H9 (cell line): ENCODE results near the gene MCU. TPM values are rescaled to one million over a fixed set of nuclear protein-coding genes. Genes with fewer than 3 reads are reported as not detected.

ENCODE experiments used
- DNase-seq: peaks from one replicate; pipeline ENCODE4 v3.0.0-alpha.2; 2017
- H2AFZ ChIP-seq: one replicate; pipeline ENCODE4 v1.6.1; 2013; ENCODE audit warnings: mild to moderate bottlenecking, low read length, control low read depth, moderate library complexity
- H2AK5ac ChIP-seq: 2 replicates; pipeline ENCODE4 v1.6.1; 2013; ENCODE audit warnings: low read length, control low read depth, mixed read lengths; ENCODE audit not compliant: insufficient read length
- H2BK120ac ChIP-seq: one replicate; pipeline ENCODE4 v1.6.1; 2013; ENCODE audit warnings: low read depth, mild to moderate bottlenecking, low read length, control low read depth, inconsistent platforms; ENCODE audit not compliant: poor library complexity, severe bottlenecking
- H2BK12ac ChIP-seq: 2 replicates; pipeline ENCODE4 v1.6.1; 2013; ENCODE audit warnings: low read length, control low read depth, mixed read lengths, low read depth; ENCODE audit not compliant: insufficient read length
- H2BK15ac ChIP-seq: 2 replicates; pipeline ENCODE4 v1.6.1; 2013; ENCODE audit warnings: low read depth, low read length, control low read depth
- H2BK20ac ChIP-seq: one replicate; pipeline ENCODE4 v1.6.1; 2013; ENCODE audit warnings: low read depth, mild to moderate bottlenecking, low read length, control low read depth, inconsistent platforms; ENCODE audit not compliant: poor library complexity, severe bottlenecking
- H2BK5ac ChIP-seq: 2 replicates; pipeline ENCODE4 v1.6.1; 2013; ENCODE audit warnings: low read length, control low read depth, mixed read lengths; ENCODE audit not compliant: insufficient read length
- H3K14ac ChIP-seq: 2 replicates; pipeline ENCODE4 v1.6.1; 2013; ENCODE audit warnings: low read length, control low read depth; ENCODE audit not compliant: insufficient read depth
- H3K18ac ChIP-seq: 2 replicates; pipeline ENCODE4 v1.6.1; 2013; ENCODE audit warnings: low read depth, mild to moderate bottlenecking, mixed read lengths, low read length, control low read depth; ENCODE audit not compliant: insufficient read length
- H3K23ac ChIP-seq: 2 replicates; pipeline ENCODE4 v1.6.1; 2013; ENCODE audit warnings: low read length, control low read depth, mixed read lengths, low read depth; ENCODE audit not compliant: insufficient read length
- H3K23me2 ChIP-seq: 2 replicates; pipeline ENCODE4 v1.6.1; 2013; ENCODE audit warnings: low read depth, mild to moderate bottlenecking, mixed read lengths, low read length, control low read depth; ENCODE audit not compliant: insufficient read length, poor library complexity, severe bottlenecking
- H3K27ac ChIP-seq: 2 replicates; pipeline ENCODE4 v1.5.1; 2013; ENCODE audit warnings: low read length, control low read depth, mixed read lengths, low read depth; ENCODE audit not compliant: insufficient read length
- H3K27me3 ChIP-seq: 2 replicates; pipeline ENCODE4 v1.6.1; 2013; ENCODE audit warnings: low read length, control low read depth, inconsistent platforms; ENCODE audit not compliant: insufficient read depth
- H3K4ac ChIP-seq: 2 replicates; pipeline ENCODE4 v1.6.1; 2013; ENCODE audit warnings: low read depth, mild to moderate bottlenecking, control low read depth, inconsistent platforms, low read length, moderate library complexity
- H3K4me1 ChIP-seq: 2 replicates; pipeline ENCODE4 v1.6.1; 2013; ENCODE audit warnings: low read length, control low read depth, inconsistent platforms; ENCODE audit not compliant: insufficient read depth
- H3K4me2 ChIP-seq: 2 replicates; pipeline ENCODE4 v1.6.1; 2013; ENCODE audit warnings: low read length, control low read depth, mixed read lengths; ENCODE audit not compliant: insufficient read length, insufficient read depth
- H3K56ac ChIP-seq: 2 replicates; pipeline ENCODE4 v1.6.1; 2013; ENCODE audit warnings: low read depth, mild to moderate bottlenecking, mixed read lengths, low read length, control low read depth; ENCODE audit not compliant: insufficient read length
- H3K79me1 ChIP-seq: 2 replicates; pipeline ENCODE4 v1.6.1; 2013; ENCODE audit warnings: low read depth, mild to moderate bottlenecking, moderate library complexity, low read length, control low read depth, inconsistent platforms; ENCODE audit not compliant: insufficient read depth, poor library complexity, severe bottlenecking
- H3K79me2 ChIP-seq: 2 replicates; pipeline ENCODE4 v1.6.1; 2013; ENCODE audit warnings: low read length, control low read depth, inconsistent platforms; ENCODE audit not compliant: insufficient read depth
- H3K9ac ChIP-seq: 2 replicates; pipeline ENCODE4 v1.6.1; 2013; ENCODE audit warnings: low read length, control low read depth, mixed read lengths; ENCODE audit not compliant: insufficient read length; ENCODE audit errors: extremely low read depth
- H3K9me3 ChIP-seq: one replicate; pipeline ENCODE4 v1.6.1; 2013; ENCODE audit warnings: low read depth, low read length, inconsistent platforms; ENCODE audit not compliant: control insufficient read depth
- H3T11ph ChIP-seq: one replicate; pipeline ENCODE4 v1.6.1; 2013; ENCODE audit warnings: mild to moderate bottlenecking, low read length, control low read depth, inconsistent platforms
- H4K20me1 ChIP-seq: one replicate; pipeline ENCODE4 v1.6.1; 2013; ENCODE audit not compliant: control insufficient read depth, insufficient read length, insufficient read depth
- H4K5ac ChIP-seq: 2 replicates; pipeline ENCODE4 v1.6.1; 2013; ENCODE audit warnings: low read depth, mild to moderate bottlenecking, mixed read lengths, low read length, control low read depth; ENCODE audit not compliant: insufficient read length
- H4K8ac ChIP-seq: replicated peaks from 2 replicates; pipeline ENCODE4 v1.6.1; 2013; ENCODE audit warnings: low read length, control low read depth, mixed read lengths, low read depth; ENCODE audit not compliant: insufficient read length
- H4K91ac ChIP-seq: 2 replicates; pipeline ENCODE4 v1.6.1; 2013; ENCODE audit warnings: low read depth, mild to moderate bottlenecking, moderate library complexity, mixed read lengths, low read length, control low read depth; ENCODE audit not compliant: insufficient read length
- H3K27ac Mint-ChIP-seq, 3 experiments: 2 replicates in 2 of 3; 3 replicates in 1 of 3; pipeline ENCODE4 v1.8.0; 2020 to 2021; ENCODE audit warnings: mixed read lengths in 3 of 3, mild to moderate bottlenecking in 1 of 3, moderate library complexity in 1 of 3
- H3K27me3 Mint-ChIP-seq: 2 replicates; pipeline ENCODE4 v1.8.0; 2021; ENCODE audit warnings: low read depth, mild to moderate bottlenecking, moderate library complexity, mixed read lengths
- H3K36me3 Mint-ChIP-seq, 3 experiments: 2 replicates in 2 of 3; 3 replicates in 1 of 3; pipeline ENCODE4 v1.8.0; 2020 to 2021; ENCODE audit warnings: low read depth in 3 of 3, mixed read lengths in 3 of 3; ENCODE audit not compliant: insufficient read depth in 1 of 3
- H3K4me1 Mint-ChIP-seq, 2 experiments: 2 replicates each; pipeline ENCODE4 v1.8.0; 2020; ENCODE audit warnings: mixed read lengths in 2 of 2
- H3K4me3 Mint-ChIP-seq, 2 experiments: 2 replicates in 1 of 2; 3 replicates in 1 of 2; pipeline ENCODE4 v1.8.0; 2020 to 2021; ENCODE audit warnings: mild to moderate bottlenecking in 2 of 2, mixed read lengths in 2 of 2, moderate library complexity in 1 of 2
- H3K9me3 Mint-ChIP-seq, 2 experiments: 2 replicates in 1 of 2; 3 replicates in 1 of 2; pipeline ENCODE4 v1.8.0; 2020; ENCODE audit warnings: mild to moderate bottlenecking in 2 of 2, mixed read lengths in 2 of 2, moderate library complexity in 1 of 2
- CTCF ChIP-seq: fragments of 200-600 bp; sonication (generic); conservative IDR thresholded peaks from 3 replicates; pipeline ENCODE4 v1.8.0; 2021; ENCODE audit warnings: antibody characterized with exemption, mild to moderate bottlenecking
- WGBS: extraction: QIAGEN DNeasy Blood & Tissue Kit; methylation state at CpG from one replicate; pipeline ENCODE4 v1.1.7; 2013; ENCODE audit warnings: missing lambda C conversion rate, low lambda C conversion rate, mixed read lengths; ENCODE audit not compliant: insufficient read length; ENCODE audit errors: extremely low coverage; 5-methylcytosine and 5-hydroxymethylcytosine counted together
- total RNA-seq: library from RNA; stranded (reverse); gene quantifications from 2 replicates; pipeline ENCODE4 v1.2.1, GENCODE V29; 2021

Gene MCU
- total RNA-seq, 1 experiment from 2014 or later = 36.6 TPM

DNA sequence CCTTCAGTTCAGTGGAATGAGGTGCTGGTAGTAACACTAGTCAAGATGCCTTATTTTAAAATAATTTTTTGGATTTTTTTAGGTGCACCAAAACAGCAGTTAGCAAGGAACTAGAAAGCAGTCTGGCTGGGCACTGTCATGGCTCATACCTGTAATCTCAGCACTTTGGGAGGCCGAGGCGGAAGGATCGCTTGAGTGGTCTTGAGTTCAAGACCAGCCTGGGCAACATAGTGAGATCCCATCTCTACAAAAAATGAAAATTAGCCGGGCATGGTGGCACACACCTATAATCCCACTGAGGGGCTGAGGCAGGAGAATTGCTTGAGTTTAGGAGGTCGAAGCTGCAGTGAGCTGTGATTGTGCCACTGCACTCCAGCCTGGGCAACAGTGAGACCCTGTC is 236.9 kb downstream of the MCU start:
- H4K5ac ChIP-seq = no peak overlapping the region
- no peak overlapping the region for H3K4me3 Mint-ChIP-seq
- WGBS = no CpG with 5 or more reads among the region's 5 CpGs

More for the DNA sequence above, 236.9 kb downstream of the MCU start:
- H3K27me3 ChIP-seq = no peaks in the 10 kb centered on the region
- no peaks in the 10 kb centered on the region for H3K23me2 ChIP-seq
- no peak overlapping the region for H3K4ac ChIP-seq
- no peak overlapping the region for H2AFZ ChIP-seq
- no peak overlapping the region for H2BK120ac ChIP-seq
- Mint-ChIP-seq H3K27me3 (no peaks in the 10 kb centered on the region; the same call in 1 of the 2 replicates), H3K4me1 (no peaks in the 10 kb centered on the region), H3K36me3 (no peaks in the 10 kb centered on the region), H3K27ac (no peak overlapping the region), H3K9me3 (no peaks in the 10 kb centered on the region)
- H3K18ac ChIP-seq = no peak overlapping the region
- H3K56ac ChIP-seq = no peak overlapping the region
- no peaks in the 10 kb centered on the region for H3K79me2 ChIP-seq
- H2BK15ac ChIP-seq = no peak overlapping the region
- no peak overlapping the region for H3K4me2 ChIP-seq
- no peak overlapping the region for H2AK5ac ChIP-seq
- TF ChIP-seq CTCF = no peak
- no peak overlapping the region for H3K9ac ChIP-seq
- H2BK12ac ChIP-seq = no peak overlapping the region
- DNase-seq = no peak
- no peaks in the 10 kb centered on the region for H4K20me1 ChIP-seq
- H4K91ac ChIP-seq = no peak overlapping the region
- H3K79me1 ChIP-seq = no peaks in the 10 kb centered on the region
- no peak overlapping the region for H2BK20ac ChIP-seq
- H3K27ac ChIP-seq = no peak overlapping the region
- no peak overlapping the region for H3T11ph ChIP-seq
- H3K23ac ChIP-seq = no peak overlapping the region
- no peaks in the 10 kb centered on the region for H3K9me3 ChIP-seq
- H4K8ac ChIP-seq = no peak overlapping the region
- no peak overlapping the region for H3K14ac ChIP-seq
- no peak overlapping the region for H2BK5ac ChIP-seq
- H3K4me1 ChIP-seq = no peaks in the 10 kb centered on the region
